ENCODE measurements around the gene NUS1.

DNA sequence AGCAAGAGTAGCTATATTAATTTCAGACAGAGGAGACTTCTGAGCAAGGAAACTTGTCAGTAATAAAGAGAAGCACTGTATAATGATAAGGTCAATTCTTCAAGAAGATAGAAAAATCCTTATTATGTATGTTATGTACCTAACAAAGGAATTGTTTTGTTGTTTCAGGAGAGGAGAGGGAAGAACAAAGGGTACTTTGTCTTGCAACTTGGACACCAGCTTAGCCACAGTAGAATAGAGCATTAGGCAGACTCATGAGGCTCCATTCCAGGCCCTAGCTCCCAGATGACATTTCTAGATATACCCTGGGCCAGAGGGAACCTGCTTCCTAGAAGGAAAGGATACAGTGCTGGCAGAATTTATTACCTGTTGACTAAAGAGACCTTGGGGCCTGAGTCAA lies 6.5 kb upstream of the NUS1 start:
- TF ChIP-seq CTCF (conservative IDR thresholded peaks at IDR 0.05; ENCODE audit: low read depth, low read length) = no peak
- TF ChIP-seq SMC3 (IDR thresholded peaks at IDR 0.05; ENCODE audit: low read depth, low read length) = no peak
- TF ChIP-seq POLR2A (IDR thresholded peaks at IDR 0.05; ENCODE audit: low read depth, low read length) = no peak
- no peak for TF ChIP-seq CEBPB (IDR thresholded peaks at IDR 0.05; ENCODE audit: low read depth, low read length)
- TF ChIP-seq FOS (IDR thresholded peaks at IDR 0.05; ENCODE audit: low read depth, low read length) = no peak
- TF ChIP-seq RCOR1 (IDR thresholded peaks at IDR 0.05; ENCODE audit: insufficient replicate concordance, low read length) = no peak
- TF ChIP-seq ELK1 (IDR thresholded peaks at IDR 0.05; ENCODE audit: borderline replicate concordance, low read depth, low read length) = no peak
- no peak for TF ChIP-seq USF2 (IDR thresholded peaks at IDR 0.05; ENCODE audit: low read depth, low read length)
- no peak for TF ChIP-seq MAFK (IDR thresholded peaks at IDR 0.05; ENCODE audit: low read depth, low read length)
- TF ChIP-seq RAD21 (IDR thresholded peaks at IDR 0.05; ENCODE audit: low read length) = no peak
- TF ChIP-seq CHD1 (IDR thresholded peaks at IDR 0.05; ENCODE audit: low read depth, low read length) = no peak
- no peak for TF ChIP-seq MXI1 (IDR thresholded peaks at IDR 0.05; ENCODE audit: borderline replicate concordance, low read depth, low read length)

Data from IMR-90 (cell line).